Spleen (tissue), 11 donors: ENCODE data around the gene LRRN2. TPM values are rescaled to one million over a fixed set of nuclear protein-coding genes. Genes with fewer than 3 reads are reported as not detected.

Experiments
- DNase-seq: peaks from one replicate; pipeline ENCODE4 v3.0.0-alpha.2; 2020
- H3K27ac ChIP-seq, 8 donors: fragments of 200-600 bp; sonication (generic) in 7 of 8; 1 replicate in 4 of 8; 2 replicates in 4 of 8; pipeline versions ENCODE4 v1.5.0 to v1.8.0; 2016 to 2021; ENCODE audit warnings: inconsistent platforms in 4 of 8, mild to moderate bottlenecking in 4 of 8, moderate library complexity in 1 of 8
- H3K27me3 ChIP-seq, 7 donors: fragments of 200-600 bp; sonication (generic) in 6 of 7; replicated peaks in 1 of 7; 1 replicate in 4 of 7; 2 replicates in 3 of 7; pipeline versions ENCODE4 v1.5.0 to v1.8.0; 2016 to 2021; ENCODE audit warnings: inconsistent platforms in 3 of 7, mild to moderate bottlenecking in 1 of 7
- H3K36me3 ChIP-seq, 6 donors: fragments of 200-600 bp; sonication (generic) in 5 of 6; 1 replicate in 4 of 6; 2 replicates in 2 of 6; pipeline versions ENCODE4 v1.5.0 to v1.8.0; 2016 to 2021; ENCODE audit warnings: inconsistent platforms in 2 of 6
- H3K4me1 ChIP-seq, 6 donors: fragments of 200-600 bp; sonication (generic) in 5 of 6; 1 replicate in 3 of 6; 2 replicates in 3 of 6; pipeline versions ENCODE4 v1.5.0 to v1.8.0; 2016 to 2021; ENCODE audit warnings: inconsistent platforms in 3 of 6
- H3K4me3 ChIP-seq, 8 donors: fragments of 200-600 bp; sonication (generic) in 7 of 8; 1 replicate in 4 of 8; 2 replicates in 4 of 8; pipeline versions ENCODE4 v1.5.0 to v1.8.0; 2016 to 2021; ENCODE audit warnings: inconsistent platforms in 4 of 8, mild to moderate bottlenecking in 4 of 8, moderate library complexity in 2 of 8
- H3K9me3 ChIP-seq, 8 donors: fragments of 200-600 bp; sonication (generic) in 7 of 8; 1 replicate in 4 of 8; 2 replicates in 4 of 8; pipeline versions ENCODE4 v1.5.0 to v1.8.0; 2016 to 2021; ENCODE audit warnings: inconsistent platforms in 4 of 8
- POLR2A ChIP-seq, 3 donors: fragments of 450-650 bp; IDR thresholded peaks; one replicate each; pipeline ENCODE4 v1.5.1; 2017; ENCODE audit warnings: antibody characterized with exemption in 3 of 3, mild to moderate bottlenecking in 1 of 3
- POLR2AphosphoS5 ChIP-seq, 3 donors: sonication (generic); formaldehyde crosslinking; IDR thresholded peaks; one replicate each; pipeline ENCODE4 v1.5.1; 2017; ENCODE audit warnings: antibody characterized with exemption in 3 of 3
- WGBS, 5 donors: extraction: QIAGEN DNeasy Blood & Tissue Kit in 3 of 5; methylation state at CpG; one replicate each; pipeline versions ENCODE4 v1.1.5 to v1.1.7; 2013 to 2018; 5-methylcytosine and 5-hydroxymethylcytosine counted together
- intact Hi-C: fragments of 100-400 bp; cut with DNase I; formaldehyde crosslinking; loops from one replicate; pipeline ENCODE4 v1.15.0; 2023; ENCODE audit warnings: low total_unique reads
- polyA plus RNA-seq, 3 donors: library from polyadenylated mRNA; stranded (reverse); fragments of 200-250 nt; gene quantifications; one replicate each; pipeline ENCODE4 v1.2.1, GENCODE V29; 2013
- total RNA-seq, 7 donors: library from RNA; depleted of rRNA in 3 of 7; stranded (reverse); fragments of >200 nt in 3 of 7; fragmentation: NEBNext Ultra II Directional in 4 of 7; extraction: Animal tissue kit (Norgen Biotek cat#: 25700) in 4 of 7; gene quantifications; one replicate each; pipeline versions ENCODE4 v1.1.0 to v1.2.1, GENCODE V29; 2016 to 2021
- TF ChIP-seq, protein P1 (sequence below), 11 experiments: fragments of 200-600 bp in 7 of 11; fragments of 450-650 bp in 4 of 11; sonication (generic) in 4 of 11; IDR thresholded peaks in 8 of 11; conservative IDR thresholded peaks in 3 of 11; 1 replicate in 7 of 11; 2 replicates in 4 of 11; pipeline versions ENCODE4 v1.4.0 to v1.8.0; 2016 to 2021; ENCODE audit warnings: antibody characterized with exemption in 11 of 11, inconsistent platforms in 4 of 11, mild to moderate bottlenecking in 1 of 11
- donor health status: healthy with polysubstance abuse.
- donor health status: DM: no; HTN: no; CAD: no; lungs with moderate emphysema.
- donor health status: DM: no; HTN: no; CAD: no.
- donor health status: Bipolar disorder and iron deficiency.
- donor health status: healthy.
- donor health status: DM: no; HTN: no; CAD: no.
- donor health status: DM: yes; HTN: yes; CAD: no.

LRRN2 gene
- total and polyA plus RNA-seq, 10 donors = 1.6 to 11.9 (median 4.5) TPM

DNA sequence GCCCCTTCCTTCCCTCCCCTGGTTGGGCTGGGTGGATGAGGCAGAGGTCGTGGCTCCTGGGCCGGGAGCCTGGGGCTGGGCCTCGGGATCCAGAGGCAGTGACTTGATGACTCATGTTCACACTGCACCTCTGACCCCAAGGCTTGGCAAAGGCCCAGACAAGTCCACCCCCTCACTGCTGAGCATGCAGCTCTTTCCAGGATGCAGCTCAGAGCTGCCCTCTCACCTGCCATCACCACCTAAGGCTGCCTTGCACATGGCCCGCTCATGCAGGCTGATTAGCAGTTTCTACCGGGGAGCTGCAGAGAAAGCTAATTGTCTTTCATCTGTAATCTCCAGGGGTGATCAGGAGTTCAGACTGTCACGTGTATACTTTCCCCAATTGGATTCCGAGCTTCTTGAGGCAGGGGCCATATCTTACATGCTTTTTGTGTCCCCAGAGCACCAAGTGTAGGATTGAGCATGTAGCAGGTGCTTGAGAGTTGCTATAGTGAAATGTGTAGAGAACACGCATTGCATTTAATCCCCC lies 62.1 kb downstream of the LRRN2 start:
- 65 to 79% (median 71%) methylated on average over 8 of the region's 8 CpGs for WGBS, 5 donors
- no peaks in the 10 kb centered on the region for H3K9me3 ChIP-seq
- intact Hi-C loops = no loop called here
- no peaks in the 10 kb centered on the region for H3K27me3 ChIP-seq
- no peak overlapping the region for H3K4me3 ChIP-seq
- TF ChIP-seq, protein P1, sequence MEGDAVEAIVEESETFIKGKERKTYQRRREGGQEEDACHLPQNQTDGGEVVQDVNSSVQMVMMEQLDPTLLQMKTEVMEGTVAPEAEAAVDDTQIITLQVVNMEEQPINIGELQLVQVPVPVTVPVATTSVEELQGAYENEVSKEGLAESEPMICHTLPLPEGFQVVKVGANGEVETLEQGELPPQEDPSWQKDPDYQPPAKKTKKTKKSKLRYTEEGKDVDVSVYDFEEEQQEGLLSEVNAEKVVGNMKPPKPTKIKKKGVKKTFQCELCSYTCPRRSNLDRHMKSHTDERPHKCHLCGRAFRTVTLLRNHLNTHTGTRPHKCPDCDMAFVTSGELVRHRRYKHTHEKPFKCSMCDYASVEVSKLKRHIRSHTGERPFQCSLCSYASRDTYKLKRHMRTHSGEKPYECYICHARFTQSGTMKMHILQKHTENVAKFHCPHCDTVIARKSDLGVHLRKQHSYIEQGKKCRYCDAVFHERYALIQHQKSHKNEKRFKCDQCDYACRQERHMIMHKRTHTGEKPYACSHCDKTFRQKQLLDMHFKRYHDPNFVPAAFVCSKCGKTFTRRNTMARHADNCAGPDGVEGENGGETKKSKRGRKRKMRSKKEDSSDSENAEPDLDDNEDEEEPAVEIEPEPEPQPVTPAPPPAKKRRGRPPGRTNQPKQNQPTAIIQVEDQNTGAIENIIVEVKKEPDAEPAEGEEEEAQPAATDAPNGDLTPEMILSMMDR (IDR thresholded peaks at IDR 0.05 in 8 of 11, conservative IDR thresholded peaks at IDR 0.05 in 3 of 11) = no peak
- TF ChIP-seq POLR2A (IDR thresholded peaks at IDR 0.05) = no peak
- peak in 2 of 3 donors; percentile 32 to 36 for TF ChIP-seq POLR2AphosphoS5 (IDR thresholded peaks at IDR 0.05)
- H3K27ac ChIP-seq = no peak overlapping the region
- peaks cover 0 to 9% (median 0%) of the 10 kb centered on the region in 6 donors for H3K36me3 ChIP-seq
- DNase-seq = no peak
- H3K4me1 ChIP-seq = no peaks in the 10 kb centered on the region

DNA sequence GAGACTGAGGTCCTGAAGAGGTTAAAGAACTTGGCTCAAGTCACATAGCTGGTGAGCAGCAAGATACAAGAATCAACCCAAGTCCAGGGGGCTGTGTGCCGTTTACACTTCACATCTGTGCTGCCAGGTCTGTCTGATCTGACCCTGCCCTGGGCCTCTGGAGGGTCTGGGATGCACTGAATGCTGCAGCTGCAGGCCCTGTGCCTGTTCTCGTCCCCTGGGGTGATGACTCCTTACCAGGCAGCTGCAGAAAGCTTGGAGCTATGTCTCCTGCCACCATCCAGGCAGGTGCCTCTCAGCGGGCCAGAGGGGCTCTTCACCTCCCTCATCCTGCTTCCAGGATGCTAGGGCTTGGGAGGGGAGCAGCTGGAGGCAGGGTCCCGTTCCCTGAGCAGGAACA lies 63.5 kb downstream of the LRRN2 start:
- 60 to 87% (median 66%) methylated on average over 2 to 4 of the region's 4 CpGs for WGBS, 5 donors
- TF ChIP-seq POLR2A (IDR thresholded peaks at IDR 0.05) (no peak), POLR2AphosphoS5 (IDR thresholded peaks at IDR 0.05) (no peak)
- TF ChIP-seq, protein P1 (IDR thresholded peaks at IDR 0.05 in 8 of 11, conservative IDR thresholded peaks at IDR 0.05 in 3 of 11) = no peak
- Histone ChIP-seq H3K4me3 (no peak overlapping the region), H3K27me3 (no peaks in the 10 kb centered on the region), H3K9me3 (no peaks in the 10 kb centered on the region), H3K27ac (no peak overlapping the region), H3K36me3 (peaks cover 0 to 9% (median 0%) of the 10 kb centered on the region in 6 donors), H3K4me1 (peaks cover 0 to 11% (median 0%) of the 10 kb centered on the region in 6 donors)
- DNase-seq = no peak
- intact Hi-C loops = no loop called here

DNA sequence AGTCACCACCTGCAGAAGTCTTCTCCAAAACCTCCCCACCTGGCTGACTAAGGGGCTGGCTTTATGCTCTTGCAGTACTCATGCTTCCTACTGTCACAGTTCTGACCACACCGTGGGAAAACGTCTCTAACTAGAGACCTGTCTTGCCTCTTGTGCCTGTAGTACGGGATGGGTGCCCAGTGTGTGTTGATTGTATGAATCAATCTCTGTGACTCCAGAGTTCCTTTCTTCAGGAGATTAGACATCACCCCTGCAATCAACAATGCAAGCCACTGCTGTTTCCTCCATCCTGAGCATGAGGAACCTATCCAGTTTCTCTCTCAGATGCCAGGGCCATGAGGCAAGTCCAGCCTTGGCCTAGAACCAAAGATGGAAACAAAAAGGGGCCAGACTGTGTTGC lies 64.1 kb downstream of the LRRN2 start:
- Histone ChIP-seq H3K36me3 (peaks cover 0 to 9% (median 0%) of the 10 kb centered on the region in 6 donors), H3K27me3 (no peaks in the 10 kb centered on the region), H3K27ac (no peak overlapping the region), H3K9me3 (no peaks in the 10 kb centered on the region), H3K4me1 (peaks cover 0 to 11% (median 0%) of the 10 kb centered on the region in 6 donors), H3K4me3 (no peak overlapping the region)
- TF ChIP-seq POLR2A (IDR thresholded peaks at IDR 0.05) (no peak), POLR2AphosphoS5 (IDR thresholded peaks at IDR 0.05) (no peak)
- TF ChIP-seq, protein P1 (IDR thresholded peaks at IDR 0.05 in 8 of 11, conservative IDR thresholded peaks at IDR 0.05 in 3 of 11) = no peak
- intact Hi-C loops = no loop called here
- DNase-seq = no peak
- WGBS, 5 donors = 78 to 89% (median 81%) methylated on average over 3 of the region's 3 CpGs

DNA sequence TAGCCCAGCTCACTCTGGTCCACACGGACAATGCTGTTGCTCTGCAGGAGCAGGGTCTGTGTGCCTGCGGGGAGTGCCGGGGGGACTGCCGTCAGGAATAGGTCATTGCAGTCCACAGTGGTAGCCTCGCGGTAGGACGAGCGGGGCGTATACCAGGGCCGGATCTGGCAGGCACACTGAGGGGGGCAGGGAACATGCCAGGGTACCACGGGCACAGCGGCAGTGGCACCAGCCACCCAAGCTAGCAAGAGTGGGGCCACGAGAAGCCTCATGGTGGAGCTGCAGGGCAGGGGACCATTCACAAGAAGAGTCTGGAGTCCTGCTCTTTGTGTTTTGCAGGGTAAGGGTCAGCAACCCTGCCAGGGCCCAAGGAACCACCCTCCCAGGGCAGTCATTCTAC lies 65.8 kb downstream of the LRRN2 start:
- Histone ChIP-seq H3K27ac (no peak overlapping the region), H3K27me3 (no peaks in the 10 kb centered on the region), H3K9me3 (no peaks in the 10 kb centered on the region), H3K36me3 (peaks cover 0 to 9% (median 0%) of the 10 kb centered on the region in 6 donors), H3K4me3 (no peak overlapping the region), H3K4me1 (peaks cover 0 to 11% (median 0%) of the 10 kb centered on the region in 6 donors)
- WGBS, 5 donors = 87 to 94% (median 91%) methylated on average over 12 to 13 of the region's 13 CpGs
- no peak for DNase-seq
- intact Hi-C loops = no loop called here
- TF ChIP-seq POLR2AphosphoS5 (IDR thresholded peaks at IDR 0.05) = no peak
- TF ChIP-seq POLR2A (IDR thresholded peaks at IDR 0.05) = no peak
- TF ChIP-seq, protein P1 (IDR thresholded peaks at IDR 0.05 in 8 of 11, conservative IDR thresholded peaks at IDR 0.05 in 3 of 11) = no peak
